HL-60 (cell line): ENCODE measurements around the gene NR3C1.

Experiments used
- GABPA ChIP-seq: IDR thresholded peaks from 2 replicates; pipeline ENCODE4 v1.6.1; 2012; ENCODE audit warnings: low read depth
- POLR2AphosphoS5 ChIP-seq: IDR thresholded peaks from 2 replicates; pipeline ENCODE4 v1.6.1; 2012; ENCODE audit warnings: low read depth
- TF ChIP-seq, protein P1 (sequence below): IDR thresholded peaks from one replicate; pipeline ENCODE4 v1.5.1; 2011; ENCODE audit warnings: low read length, control low read depth, inconsistent platforms; ENCODE audit not compliant: insufficient read depth

- TF ChIP-seq POLR2AphosphoS5: no peak
- TF ChIP-seq, protein P1, sequence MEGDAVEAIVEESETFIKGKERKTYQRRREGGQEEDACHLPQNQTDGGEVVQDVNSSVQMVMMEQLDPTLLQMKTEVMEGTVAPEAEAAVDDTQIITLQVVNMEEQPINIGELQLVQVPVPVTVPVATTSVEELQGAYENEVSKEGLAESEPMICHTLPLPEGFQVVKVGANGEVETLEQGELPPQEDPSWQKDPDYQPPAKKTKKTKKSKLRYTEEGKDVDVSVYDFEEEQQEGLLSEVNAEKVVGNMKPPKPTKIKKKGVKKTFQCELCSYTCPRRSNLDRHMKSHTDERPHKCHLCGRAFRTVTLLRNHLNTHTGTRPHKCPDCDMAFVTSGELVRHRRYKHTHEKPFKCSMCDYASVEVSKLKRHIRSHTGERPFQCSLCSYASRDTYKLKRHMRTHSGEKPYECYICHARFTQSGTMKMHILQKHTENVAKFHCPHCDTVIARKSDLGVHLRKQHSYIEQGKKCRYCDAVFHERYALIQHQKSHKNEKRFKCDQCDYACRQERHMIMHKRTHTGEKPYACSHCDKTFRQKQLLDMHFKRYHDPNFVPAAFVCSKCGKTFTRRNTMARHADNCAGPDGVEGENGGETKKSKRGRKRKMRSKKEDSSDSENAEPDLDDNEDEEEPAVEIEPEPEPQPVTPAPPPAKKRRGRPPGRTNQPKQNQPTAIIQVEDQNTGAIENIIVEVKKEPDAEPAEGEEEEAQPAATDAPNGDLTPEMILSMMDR: no peak
- no peak for TF ChIP-seq GABPA
These were observed 7.7 kb downstream of the NR3C1 start for GRCh38 chr5:143395638-143396352.
